Heart left ventricle (tissue), 16 donors: Measurements from ENCODE around the gene POLE3. TPM values are rescaled to one million over a fixed set of nuclear protein-coding genes. Genes with fewer than 3 reads are reported as not detected.

Experiments
- ATAC-seq, 4 donors: fragments of 200-7000 bp; cut with Tn5 transposase; one replicate each; pipeline ENCODE4 v1.9.1; 2020 to 2022; ENCODE audit warnings: moderate library complexity in 4 of 4, mild to moderate bottlenecking in 3 of 4, moderate number of reproducible peaks in 1 of 4
- DNase-seq, 5 donors: peaks; one replicate each; pipeline ENCODE4 v3.0.0-alpha.2; 2020
- H3K27ac ChIP-seq, 12 donors: fragments of 200-600 bp; sonication (generic) in 4 of 12; one replicate each; pipeline versions ENCODE4 v1.5.0 to v1.8.0; 2016 to 2022; ENCODE audit warnings: mild to moderate bottlenecking in 2 of 12
- H3K27me3 ChIP-seq, 9 donors: fragments of 200-600 bp; sonication (generic) in 2 of 9; one replicate each; pipeline versions ENCODE4 v1.5.1 to v1.8.0; 2016 to 2022; ENCODE audit warnings: mild to moderate bottlenecking in 3 of 9
- H3K36me3 ChIP-seq, 9 donors: fragments of 200-600 bp; sonication (generic) in 2 of 9; one replicate each; pipeline versions ENCODE4 v1.5.0 to v1.8.0; 2018 to 2022; ENCODE audit warnings: mild to moderate bottlenecking in 2 of 9
- H3K4me1 ChIP-seq, 12 donors: fragments of 200-600 bp; sonication (generic) in 4 of 12; one replicate each; pipeline versions ENCODE4 v1.5.0 to v1.8.0; 2016 to 2022; ENCODE audit warnings: mild to moderate bottlenecking in 3 of 12
- H3K4me3 ChIP-seq, 12 donors: fragments of 200-600 bp; sonication (generic) in 4 of 12; one replicate each; pipeline versions ENCODE4 v1.5.0 to v1.8.0; 2017 to 2022; ENCODE audit warnings: mild to moderate bottlenecking in 9 of 12, moderate library complexity in 4 of 12
- H3K9me3 ChIP-seq, 12 donors: fragments of 200-600 bp; sonication (generic) in 4 of 12; one replicate each; pipeline versions ENCODE4 v1.5.0 to v1.8.0; 2016 to 2022; ENCODE audit warnings: mild to moderate bottlenecking in 1 of 12
- POLR2A ChIP-seq, 2 donors: fragments of 450-650 bp; IDR thresholded peaks; one replicate each; pipeline ENCODE4 v1.6.1; 2017; ENCODE audit warnings: antibody characterized with exemption in 2 of 2, mild to moderate bottlenecking in 2 of 2, moderate library complexity in 2 of 2
- WGBS, 4 donors: extraction: QIAGEN DNeasy Blood & Tissue Kit in 2 of 4; methylation state at CpG; one replicate each; pipeline versions ENCODE4 v1.1.5 to v1.1.7; 2013 to 2018; 5-methylcytosine and 5-hydroxymethylcytosine counted together
- intact Hi-C, 10 donors: fragments of 100-400 bp; cut with DNase I; formaldehyde crosslinking; loops; one replicate each; pipeline versions ENCODE4 v1.11.1 to v1.14.2; 2022
- polyA plus RNA-seq, 2 donors: library from polyadenylated mRNA; stranded (reverse); fragments of 200-250 nt; gene quantifications; one replicate each; pipeline ENCODE4 v1.2.3, GENCODE V29; 2013
- total RNA-seq, 9 donors: library from RNA; depleted of rRNA in 2 of 9; stranded (reverse); fragments of >200 nt in 2 of 9; fragmentation: NEBNext Ultra II Directional in 3 of 9; extraction: Animal tissue kit (Norgen Biotek cat#: 25700) in 3 of 9; gene quantifications; one replicate each; pipeline versions ENCODE4 v1.1.0 to v1.2.4, GENCODE V29; 2016 to 2023
- TF ChIP-seq, protein P1 (sequence below), 12 donors: fragments of 200-600 bp; sonication (generic) in 4 of 12; IDR thresholded peaks; one replicate each; pipeline versions ENCODE4 v1.5.0 to v1.8.0; 2018 to 2022; ENCODE audit warnings: antibody characterized with exemption in 12 of 12, mild to moderate bottlenecking in 5 of 12
- donor health status: ischemic (EF 13 %, LVEDD 7.1; RV severe dilation, severe dysfunction).
- donor health status: healthy with polysubstance abuse.
- donor health status: DM: no; HTN: yes; CAD: no.
- donor health status: DM: no; HTN: no; CAD: no.
- donor health status: ischemic (EF 25% LVEDD 6.9; RV normal size, moderate dysfunction).
- donor health status: ischemic (EF 25% LVEDD 5.7; RV mildly dilated, moderate dysfunction).
- donor health status: healthy.
- donor health status: DM: yes; HTN: yes; CAD: no.
- donor health status: ischemic (EF 35%, LVEDD 5.7; RV mildly dilated, moderate dysfunction).
- donor health status: nonischemic (EF 11% LVEDD 7.7; RV severe dilation, severe dysfunction).
- donor health status: DM: yes; HTN: yes; CAD: no.
- donor health status: PGD.
- donor health status: ischemic (EF 29% LVEDD 5.4; RV normal size, mild dysfunction).
- donor health status: nonischemic (EF 23%, LVEDD 6.1; RV moderate dilation, normal function).

POLE3 gene
- total and polyA plus RNA-seq, 11 donors: 14.9 to 72.4 (median 24.3) TPM

GRCh38 chr9:113375057-113376023 is 35.1 kb downstream of the POLE3 start:
- no peaks in the 10 kb centered on the region for H3K9me3 ChIP-seq
- H3K27me3 ChIP-seq: no peaks in the 10 kb centered on the region
- ATAC-seq: peak in 1 of 4 donors; percentile 6
- peaks cover 0 to 29% (median 15%) of the 10 kb centered on the region in 9 donors for H3K36me3 ChIP-seq
- no peak for DNase-seq
- peaks cover 0 to 18% (median 4%) of the 10 kb centered on the region in 12 donors for H3K4me1 ChIP-seq
- TF ChIP-seq POLR2A (IDR thresholded peaks at IDR 0.05): no peak
- 81 to 88% (median 85%) methylated on average over 6 of the region's 6 CpGs for WGBS, 4 donors
- intact Hi-C loops: loop anchor here in 3 of 10 donors (5.0 kb wide), 1 partner anchor 33 kb away; the partner anchor contains the start of gene WDR31 (in 3 of the 3)
- peak overlapping the region in 8 of 12 donors; percentile 74 to 99 (median 90) for H3K4me3 ChIP-seq
- H3K27ac ChIP-seq: peak overlapping the region in 1 of 12 donors; percentile 8

DNA sequence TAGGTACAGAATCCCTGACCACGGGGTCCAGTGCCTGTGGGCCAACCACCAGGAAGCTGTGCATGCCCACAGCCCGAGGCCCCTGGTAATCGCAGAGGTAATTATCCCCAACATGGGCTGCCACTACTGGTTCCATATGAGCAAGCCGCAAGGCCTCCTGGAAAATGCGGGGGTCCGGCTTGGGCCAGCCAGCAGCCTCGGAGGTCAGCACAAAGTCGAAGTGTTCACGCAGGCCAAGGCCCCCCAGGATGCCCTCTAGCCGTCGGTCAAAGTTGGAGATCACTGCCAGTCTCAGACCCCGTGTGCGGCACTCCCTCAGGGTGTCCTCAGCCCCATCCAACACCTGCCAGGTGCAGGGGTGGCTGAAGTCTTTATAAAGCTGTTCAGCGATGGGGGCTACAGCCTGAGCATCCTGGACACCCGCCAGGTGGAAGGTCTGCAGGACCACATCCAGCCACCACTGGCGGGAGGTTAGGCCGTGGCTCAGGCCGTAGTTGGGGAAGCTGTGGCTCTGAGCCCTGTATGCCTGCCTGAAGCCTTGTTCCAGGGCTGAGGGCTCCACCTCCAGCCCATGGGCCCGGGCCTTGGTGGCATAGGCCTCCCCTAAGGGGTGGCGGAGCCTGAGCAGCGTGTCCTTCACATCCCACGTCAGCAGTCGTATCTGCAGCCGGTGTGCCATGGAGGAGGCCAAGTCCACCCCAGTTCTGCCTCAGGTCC is 36.6 kb downstream of the POLE3 start:
- DNase-seq (no peak), ATAC-seq (no peak)
- Histone ChIP-seq H3K4me3 (no peak overlapping the region), H3K27me3 (no peaks in the 10 kb centered on the region), H3K36me3 (peaks cover 0 to 29% (median 15%) of the 10 kb centered on the region in 9 donors), H3K27ac (no peak overlapping the region), H3K9me3 (no peaks in the 10 kb centered on the region), H3K4me1 (peaks cover 0 to 24% (median 4%) of the 10 kb centered on the region in 12 donors)
- TF ChIP-seq POLR2A (IDR thresholded peaks at IDR 0.05): no peak
- TF ChIP-seq, protein P1, sequence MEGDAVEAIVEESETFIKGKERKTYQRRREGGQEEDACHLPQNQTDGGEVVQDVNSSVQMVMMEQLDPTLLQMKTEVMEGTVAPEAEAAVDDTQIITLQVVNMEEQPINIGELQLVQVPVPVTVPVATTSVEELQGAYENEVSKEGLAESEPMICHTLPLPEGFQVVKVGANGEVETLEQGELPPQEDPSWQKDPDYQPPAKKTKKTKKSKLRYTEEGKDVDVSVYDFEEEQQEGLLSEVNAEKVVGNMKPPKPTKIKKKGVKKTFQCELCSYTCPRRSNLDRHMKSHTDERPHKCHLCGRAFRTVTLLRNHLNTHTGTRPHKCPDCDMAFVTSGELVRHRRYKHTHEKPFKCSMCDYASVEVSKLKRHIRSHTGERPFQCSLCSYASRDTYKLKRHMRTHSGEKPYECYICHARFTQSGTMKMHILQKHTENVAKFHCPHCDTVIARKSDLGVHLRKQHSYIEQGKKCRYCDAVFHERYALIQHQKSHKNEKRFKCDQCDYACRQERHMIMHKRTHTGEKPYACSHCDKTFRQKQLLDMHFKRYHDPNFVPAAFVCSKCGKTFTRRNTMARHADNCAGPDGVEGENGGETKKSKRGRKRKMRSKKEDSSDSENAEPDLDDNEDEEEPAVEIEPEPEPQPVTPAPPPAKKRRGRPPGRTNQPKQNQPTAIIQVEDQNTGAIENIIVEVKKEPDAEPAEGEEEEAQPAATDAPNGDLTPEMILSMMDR (IDR thresholded peaks at IDR 0.05): no peak
- intact Hi-C loops: no loop called here
- WGBS, 4 donors: 86 to 94% (median 90%) methylated on average over 9 to 24 of the region's 24 CpGs

DNA sequence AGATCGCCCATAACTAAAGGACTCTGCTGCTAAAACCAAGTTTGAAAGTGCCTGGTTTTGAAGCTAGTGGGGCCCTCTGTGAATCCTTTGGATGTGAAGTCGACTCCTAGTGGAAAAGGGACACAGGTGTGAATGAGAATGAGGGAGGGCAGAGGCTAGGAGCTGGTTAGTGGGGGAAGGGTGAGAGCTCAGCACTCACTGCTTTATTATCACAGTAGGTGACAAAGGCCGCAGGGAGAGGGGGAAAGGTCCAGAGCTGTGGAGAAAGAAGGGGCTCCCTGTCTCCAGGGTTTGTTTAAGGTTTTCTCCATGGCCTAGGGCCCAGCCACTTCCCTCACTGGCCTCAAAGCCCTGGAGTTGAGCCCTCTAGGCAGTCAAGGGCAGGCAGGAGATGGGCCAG is 37.2 kb downstream of the POLE3 start:
- H3K27ac ChIP-seq: no peak overlapping the region
- no peaks in the 10 kb centered on the region for H3K9me3 ChIP-seq
- peaks cover 0 to 24% (median 4%) of the 10 kb centered on the region in 12 donors for H3K4me1 ChIP-seq
- ATAC-seq: no peak
- peaks cover 0 to 29% (median 15%) of the 10 kb centered on the region in 9 donors for H3K36me3 ChIP-seq
- H3K4me3 ChIP-seq: no peak overlapping the region
- WGBS, 4 donors: 67 to 73% (median 70%) methylated on average over 3 of the region's 3 CpGs
- TF ChIP-seq, protein P1 (IDR thresholded peaks at IDR 0.05): no peak
- TF ChIP-seq POLR2A (IDR thresholded peaks at IDR 0.05): no peak
- intact Hi-C loops: no loop called here
- DNase-seq: no peak
- H3K27me3 ChIP-seq: no peaks in the 10 kb centered on the region

- Histone ChIP-seq H3K9me3 (no peaks in the 10 kb centered on the region), H3K4me3 (no peak overlapping the region), H3K4me1 (peaks cover 0 to 19% (median 4%) of the 10 kb centered on the region in 12 donors), H3K27ac (no peak overlapping the region), H3K36me3 (peaks cover 0 to 29% (median 15%) of the 10 kb centered on the region in 9 donors), H3K27me3 (no peaks in the 10 kb centered on the region)
- intact Hi-C loops: no loop called here
- TF ChIP-seq POLR2A (IDR thresholded peaks at IDR 0.05): no peak
- TF ChIP-seq, protein P1 (IDR thresholded peaks at IDR 0.05): no peak
- ATAC-seq: no peak
- WGBS, 4 donors: 84 to 97% (median 88%) methylated on average over 4 to 5 of the region's 5 CpGs
- DNase-seq: no peak
Measured at GRCh38 chr9:113372059-113372458, 38.4 kb downstream of the POLE3 start.
